Epithelial cell of proximal tubule (primary cell): ENCODE data around the gene ZNF273. TPM values are rescaled to one million over a fixed set of nuclear protein-coding genes. Genes with fewer than 3 reads are reported as not detected.
A peak's percentile ranks its signal among the peaks of the same experiment; 100 is the strongest.
"Not testable (repeated sequence)": the region's sequence is repeated elsewhere in the genome, so short reads cannot be mapped to it uniquely, and the experiment has no call there.

Experiments
- DNase-seq: peaks from one replicate; pipeline ENCODE4 v3.0.0-alpha.2; 2011; ENCODE audit warnings: low read depth
- H3K4me3 ChIP-seq: 2 replicates; pipeline ENCODE4 v1.5.1; 2011; ENCODE audit warnings: low read depth, mild to moderate bottlenecking, low read length
- CTCF ChIP-seq: conservative IDR thresholded peaks from 2 replicates; pipeline ENCODE4 v1.5.1; 2012; ENCODE audit warnings: low read depth, mild to moderate bottlenecking, low read length
- total RNA-seq: library from RNA; depleted of rRNA; stranded (reverse); fragments of >200 nt; gene quantifications from 2 replicates; pipeline ENCODE4 v1.2.3, GENCODE V29; 2015

ZNF273 gene
- total RNA-seq, 1 donor from 2014 or later: 9.8 TPM

- TF ChIP-seq CTCF: no peak
- H3K4me3 ChIP-seq: no peak overlapping the region
- DNase-seq: no peak
Measured at GRCh38 chr7:64892116-64892515, 11.0 kb upstream of the ZNF273 start.

GRCh38 chr7:64892666-64893309, 10.3 kb upstream of the ZNF273 start:
- no peak for TF ChIP-seq CTCF
- DNase-seq: no peak
- H3K4me3 ChIP-seq: no peak overlapping the region

GRCh38 chr7:64893401-64893800, 9.7 kb upstream of the ZNF273 start:
- TF ChIP-seq CTCF: no peak
- no peak for DNase-seq
- no peak overlapping the region for H3K4me3 ChIP-seq

GRCh38 chr7:64902461-64902805, 640 bp upstream of the ZNF273 start:
- H3K4me3 ChIP-seq: peak overlapping the region; percentile 76
- DNase-seq: not testable (repeated sequence)

- peak overlapping the region; percentile 76 for H3K4me3 ChIP-seq
- no peak for TF ChIP-seq CTCF
- no peak for DNase-seq
Measured at GRCh38 chr7:64904008-64904407, 935 bp downstream of the ZNF273 start.

- no peak overlapping the region for H3K4me3 ChIP-seq
- no peak for TF ChIP-seq CTCF
- no peak for DNase-seq
Measured at GRCh38 chr7:64905133-64905532, 2.1 kb downstream of the ZNF273 start.

GRCh38 chr7:64905547-64905946, 2.5 kb downstream of the ZNF273 start:
- no peak for TF ChIP-seq CTCF
- no peak for DNase-seq
- H3K4me3 ChIP-seq: no peak overlapping the region
